Heart left ventricle (tissue), 13 donors: ENCODE measurements around the gene SLC9A9.

Source experiments
- POLR2A ChIP-seq, 2 donors: fragments of 450-650 bp; IDR thresholded peaks; one replicate each; pipeline ENCODE4 v1.6.1; 2017; ENCODE audit warnings: antibody characterized with exemption in 2 of 2, mild to moderate bottlenecking in 2 of 2, moderate library complexity in 2 of 2
- TF ChIP-seq, protein P1 (sequence below), 12 donors: fragments of 200-600 bp; sonication (generic) in 4 of 12; IDR thresholded peaks; one replicate each; pipeline versions ENCODE4 v1.5.0 to v1.8.0; 2018 to 2022; ENCODE audit warnings: antibody characterized with exemption in 12 of 12, mild to moderate bottlenecking in 5 of 12
- donor health status: ischemic (EF 13 %, LVEDD 7.1; RV severe dilation, severe dysfunction).
- donor health status: DM: no; HTN: yes; CAD: no.
- donor health status: DM: no; HTN: no; CAD: no.
- donor health status: ischemic (EF 25% LVEDD 6.9; RV normal size, moderate dysfunction).
- donor health status: ischemic (EF 25% LVEDD 5.7; RV mildly dilated, moderate dysfunction).
- donor health status: ischemic (EF 35%, LVEDD 5.7; RV mildly dilated, moderate dysfunction).
- donor health status: nonischemic (EF 11% LVEDD 7.7; RV severe dilation, severe dysfunction).
- donor health status: DM: yes; HTN: yes; CAD: no.
- donor health status: PGD.
- donor health status: ischemic (EF 29% LVEDD 5.4; RV normal size, mild dysfunction).
- donor health status: nonischemic (EF 23%, LVEDD 6.1; RV moderate dilation, normal function).

- TF ChIP-seq POLR2A (IDR thresholded peaks at IDR 0.05), result no peak
- TF ChIP-seq, protein P1, sequence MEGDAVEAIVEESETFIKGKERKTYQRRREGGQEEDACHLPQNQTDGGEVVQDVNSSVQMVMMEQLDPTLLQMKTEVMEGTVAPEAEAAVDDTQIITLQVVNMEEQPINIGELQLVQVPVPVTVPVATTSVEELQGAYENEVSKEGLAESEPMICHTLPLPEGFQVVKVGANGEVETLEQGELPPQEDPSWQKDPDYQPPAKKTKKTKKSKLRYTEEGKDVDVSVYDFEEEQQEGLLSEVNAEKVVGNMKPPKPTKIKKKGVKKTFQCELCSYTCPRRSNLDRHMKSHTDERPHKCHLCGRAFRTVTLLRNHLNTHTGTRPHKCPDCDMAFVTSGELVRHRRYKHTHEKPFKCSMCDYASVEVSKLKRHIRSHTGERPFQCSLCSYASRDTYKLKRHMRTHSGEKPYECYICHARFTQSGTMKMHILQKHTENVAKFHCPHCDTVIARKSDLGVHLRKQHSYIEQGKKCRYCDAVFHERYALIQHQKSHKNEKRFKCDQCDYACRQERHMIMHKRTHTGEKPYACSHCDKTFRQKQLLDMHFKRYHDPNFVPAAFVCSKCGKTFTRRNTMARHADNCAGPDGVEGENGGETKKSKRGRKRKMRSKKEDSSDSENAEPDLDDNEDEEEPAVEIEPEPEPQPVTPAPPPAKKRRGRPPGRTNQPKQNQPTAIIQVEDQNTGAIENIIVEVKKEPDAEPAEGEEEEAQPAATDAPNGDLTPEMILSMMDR (IDR thresholded peaks at IDR 0.05), result no peak
Measured at GRCh38 chr3:143363276-143363675, 485.0 kb downstream of the SLC9A9 start.
